Astrocyte (in vitro differentiated cells and primary cell): ENCODE results near the gene PCDHA4. TPM values are rescaled to one million over a fixed set of nuclear protein-coding genes. Genes with fewer than 3 reads are reported as not detected.

ENCODE experiments used
- DNase-seq: peaks from one replicate; pipeline ENCODE4 v3.0.0-alpha.2; 2010; ENCODE audit warnings: low read depth
- FAIRE-seq: peaks from 2 replicates; lab custom pipeline; 2011; peaks lifted over from hg19 to GRCh38; lab: Jason Lieb, UNC
- H2AFZ ChIP-seq: 2 replicates; pipeline ENCODE4 v1.6.0; 2012; ENCODE audit warnings: low read depth, low read length, inconsistent platforms
- H3K27ac ChIP-seq: 2 replicates; pipeline ENCODE4 v1.5.1; 2011; ENCODE audit warnings: low read depth, low read length, inconsistent platforms
- H3K27me3 ChIP-seq: 2 replicates; pipeline ENCODE4 v1.6.0; 2011; ENCODE audit warnings: low read length, inconsistent platforms; ENCODE audit not compliant: insufficient read depth
- H3K36me3 ChIP-seq: 2 replicates; pipeline ENCODE4 v1.5.1; 2011; ENCODE audit warnings: low read length, inconsistent platforms; ENCODE audit not compliant: insufficient read depth
- H3K4me1 ChIP-seq: 2 replicates; pipeline ENCODE4 v1.5.1; 2011; ENCODE audit warnings: low read length, inconsistent platforms; ENCODE audit not compliant: insufficient read depth
- H3K4me2 ChIP-seq: 2 replicates; pipeline ENCODE4 v1.6.0; 2012; ENCODE audit warnings: low read length, inconsistent platforms
- H3K4me3 ChIP-seq: 2 replicates; pipeline ENCODE4 v1.5.1; 2011; ENCODE audit warnings: low read depth, mild to moderate bottlenecking, low read length, inconsistent platforms; ENCODE audit not compliant: insufficient read depth
- H3K79me2 ChIP-seq: 2 replicates; pipeline ENCODE4 v1.6.0; 2012; ENCODE audit warnings: mild to moderate bottlenecking, low read length, inconsistent platforms; ENCODE audit not compliant: insufficient read depth
- H3K9ac ChIP-seq: 2 replicates; pipeline ENCODE4 v1.6.0; 2012; ENCODE audit warnings: mild to moderate bottlenecking, low read length, inconsistent platforms
- H3K9me3 ChIP-seq: 2 replicates; pipeline ENCODE4 v1.5.1; 2012; ENCODE audit warnings: low read depth, mild to moderate bottlenecking, low read length, inconsistent platforms; ENCODE audit not compliant: insufficient read depth
- H4K20me1 ChIP-seq: 2 replicates; pipeline ENCODE4 v1.6.0; 2012; ENCODE audit warnings: low read length, inconsistent platforms; ENCODE audit not compliant: insufficient read depth
- H3K27ac Mint-ChIP-seq: one replicate; pipeline ENCODE4 v1.8.0; 2021; ENCODE audit warnings: mild to moderate bottlenecking, mixed read lengths; ENCODE audit not compliant: unreplicated experiment
- H3K27me3 Mint-ChIP-seq: one replicate; pipeline ENCODE4 v1.8.0; 2021; ENCODE audit warnings: low read depth, mixed read lengths; ENCODE audit not compliant: unreplicated experiment
- H3K36me3 Mint-ChIP-seq: one replicate; pipeline ENCODE4 v1.8.0; 2021; ENCODE audit warnings: low read depth, mixed read lengths; ENCODE audit not compliant: unreplicated experiment
- H3K4me1 Mint-ChIP-seq: one replicate; pipeline ENCODE4 v1.8.0; 2021; ENCODE audit warnings: low read depth, mixed read lengths; ENCODE audit not compliant: unreplicated experiment
- H3K4me3 Mint-ChIP-seq: one replicate; pipeline ENCODE4 v1.8.0; 2021; ENCODE audit warnings: mild to moderate bottlenecking, moderate library complexity, mixed read lengths; ENCODE audit not compliant: unreplicated experiment
- H3K9me3 Mint-ChIP-seq: one replicate; pipeline ENCODE4 v1.8.0; 2021; ENCODE audit warnings: mild to moderate bottlenecking, mixed read lengths; ENCODE audit not compliant: unreplicated experiment
- CTCF ChIP-seq: IDR thresholded peaks from 2 replicates; pipeline ENCODE4 v1.5.1; 2011; ENCODE audit warnings: low read depth, mild to moderate bottlenecking, inconsistent platforms, low read length, moderate library complexity; ENCODE audit not compliant: insufficient read depth
- EZH2 ChIP-seq: IDR thresholded peaks from 2 replicates; pipeline ENCODE4 v1.6.1; 2012; ENCODE audit warnings: mild to moderate bottlenecking, low read length, inconsistent platforms; ENCODE audit not compliant: insufficient read depth
- total RNA-seq: library from RNA; stranded (reverse); gene quantifications from 2 replicates; pipeline ENCODE4 v1.2.1, GENCODE V29; 2021

Gene PCDHA4
- total RNA-seq, 1 donor from 2014 or later, result 9.6 TPM

GRCh38 chr5:140857987-140858240, 51.0 kb downstream of the PCDHA4 start:
- H3K36me3 ChIP-seq, result no peaks in the 10 kb centered on the region
- H3K4me1 Mint-ChIP-seq, result peaks cover 3% of the 10 kb centered on the region
- H3K9me3 ChIP-seq, result peaks cover 34% of the 10 kb centered on the region
- no peaks in the 10 kb centered on the region for H3K79me2 ChIP-seq
- no peak overlapping the region for H3K27ac Mint-ChIP-seq
- H3K27ac ChIP-seq, result no peak overlapping the region
- H3K9ac ChIP-seq, result no peak overlapping the region
- H3K36me3 Mint-ChIP-seq, result peaks cover 36% of the 10 kb centered on the region
- TF ChIP-seq EZH2, result no peak
- no peak for TF ChIP-seq CTCF
- H2AFZ ChIP-seq, result no peak overlapping the region
- H3K27me3 Mint-ChIP-seq, result no peaks in the 10 kb centered on the region
- no peak overlapping the region for H3K4me2 ChIP-seq
- H3K27me3 ChIP-seq, result no peaks in the 10 kb centered on the region
- no peak for DNase-seq
- H3K9me3 Mint-ChIP-seq, result peaks cover 17% of the 10 kb centered on the region
- no peaks in the 10 kb centered on the region for H3K4me1 ChIP-seq
- no peak overlapping the region for H3K4me3 Mint-ChIP-seq
- H4K20me1 ChIP-seq, result no peaks in the 10 kb centered on the region
- FAIRE-seq, result no peak
- no peak overlapping the region for H3K4me3 ChIP-seq

- no peak overlapping the region for H2AFZ ChIP-seq
- H3K4me3 ChIP-seq, result no peak overlapping the region
- Mint-ChIP-seq H3K4me3 (no peak overlapping the region), H3K36me3 (peaks cover 35% of the 10 kb centered on the region), H3K27ac (no peak overlapping the region), H3K9me3 (peaks cover 11% of the 10 kb centered on the region), H3K27me3 (no peaks in the 10 kb centered on the region), H3K4me1 (no peaks in the 10 kb centered on the region)
- no peak overlapping the region for H3K27ac ChIP-seq
- peaks cover 25% of the 10 kb centered on the region for H3K9me3 ChIP-seq
- no peaks in the 10 kb centered on the region for H3K27me3 ChIP-seq
- no peaks in the 10 kb centered on the region for H3K79me2 ChIP-seq
- TF ChIP-seq EZH2, result no peak
- TF ChIP-seq CTCF, result no peak
- no peak for DNase-seq
- no peaks in the 10 kb centered on the region for H3K4me1 ChIP-seq
- no peaks in the 10 kb centered on the region for H4K20me1 ChIP-seq
- H3K4me2 ChIP-seq, result no peak overlapping the region
- FAIRE-seq, result no peak
- H3K36me3 ChIP-seq, result no peaks in the 10 kb centered on the region
- no peak overlapping the region for H3K9ac ChIP-seq
These were observed 55.8 kb downstream of the PCDHA4 start for GRCh38 chr5:140862441-140863295.

Other genes with a start within 250 kb of the PCDHA4 start
- 71.3 and 72.4 TPM in 2 replicates for gene SRA1, start 249.6 kb upstream of the PCDHA4 start, total RNA-seq
- 20.4 and 21.1 TPM in 2 replicates for gene APBB3, start 242.5 kb upstream of the PCDHA4 start, total RNA-seq
- gene SLC35A4, start 242.2 kb upstream of the PCDHA4 start, total RNA-seq, result 59.9 and 61.8 TPM in 2 replicates
- gene CD14, start 173.9 kb upstream of the PCDHA4 start, total RNA-seq, result 0.16 and 0.34 TPM in 2 replicates
- gene TMCO6, start 167.6 kb upstream of the PCDHA4 start, total RNA-seq, result 7.0 and 8.0 TPM in 2 replicates
- gene NDUFA2, start 159.4 kb upstream of the PCDHA4 start, total RNA-seq, result 55.9 and 62.3 TPM in 2 replicates
- 67.3 and 71.6 TPM in 2 replicates for gene IK, start 159.2 kb upstream of the PCDHA4 start, total RNA-seq
- gene WDR55, start 142.2 kb upstream of the PCDHA4 start, total RNA-seq, result 28.8 and 31.2 TPM in 2 replicates
- gene DND1, start 133.5 kb upstream of the PCDHA4 start, total RNA-seq, result 1.4 and 1.7 TPM in 2 replicates
- gene HARS1, start 115.7 kb upstream of the PCDHA4 start, total RNA-seq, result 84.6 and 95.2 TPM in 2 replicates
- 26.5 and 29.9 TPM in 2 replicates for gene HARS2, start 115.6 kb upstream of the PCDHA4 start, total RNA-seq
- 53.5 and 57.4 TPM in 2 replicates for gene ZMAT2, start 106.6 kb upstream of the PCDHA4 start, total RNA-seq
- gene PCDHA1, start 20.9 kb upstream of the PCDHA4 start, total RNA-seq, result not detected in 2 replicates
- gene PCDHA2, start 12.2 kb upstream of the PCDHA4 start, total RNA-seq, result 2.3 and 2.5 TPM in 2 replicates
- 0.84 and 1.1 TPM in 2 replicates for gene PCDHA3, start 6.0 kb upstream of the PCDHA4 start, total RNA-seq
- 1.0 and 1.7 TPM in 2 replicates for gene PCDHA5, start 14.5 kb downstream of the PCDHA4 start, total RNA-seq
- gene PCDHA6, start 20.9 kb downstream of the PCDHA4 start, total RNA-seq, result 2.7 TPM in 2 replicates
- 2.6 TPM in 2 replicates for gene PCDHA7, start 27.2 kb downstream of the PCDHA4 start, total RNA-seq
- 0.99 and 1.0 TPM in 2 replicates for gene PCDHA8, start 34.1 kb downstream of the PCDHA4 start, total RNA-seq
- 0.95 and 1.1 TPM in 2 replicates for gene PCDHA9, start 41.3 kb downstream of the PCDHA4 start, total RNA-seq
- gene PCDHA10, start 48.8 kb downstream of the PCDHA4 start, total RNA-seq, result 15.5 and 16.0 TPM in 2 replicates
- gene PCDHA11, start 61.9 kb downstream of the PCDHA4 start, total RNA-seq, result 4.9 and 5.8 TPM in 2 replicates
- gene PCDHA12, start 68.2 kb downstream of the PCDHA4 start, total RNA-seq, result 13.8 and 16.0 TPM in 2 replicates
- 1.2 and 1.7 TPM in 2 replicates for gene PCDHA13, start 75.1 kb downstream of the PCDHA4 start, total RNA-seq
- gene PCDHAC1, start 119.2 kb downstream of the PCDHA4 start, total RNA-seq, result 5.7 and 5.9 TPM in 2 replicates
- gene PCDHAC2, start 159.4 kb downstream of the PCDHA4 start, total RNA-seq, result 6.9 and 7.7 TPM in 2 replicates
- not detected in 2 replicates for gene PCDHB1, start 244.3 kb downstream of the PCDHA4 start, total RNA-seq